Coronary artery (tissue), 2 donors: Measurements from ENCODE around the gene COQ9.
"Not testable (repeated sequence)": the region's sequence is repeated elsewhere in the genome, so short reads cannot be mapped to it uniquely, and the experiment has no call there.

Experiments used
- DNase-seq: peaks from one replicate; pipeline ENCODE4 v3.0.0-alpha.2; 2017; ENCODE audit warnings: low spot score
- H3K27ac ChIP-seq, 2 donors: fragments of 200-600 bp; sonication (generic); one replicate each; pipeline ENCODE4 v1.5.1; 2016 to 2019
- H3K4me3 ChIP-seq: fragments of 200-600 bp; sonication (generic); 2 replicates; pipeline ENCODE4 v1.5.1; 2016; ENCODE audit warnings: mild to moderate bottlenecking, moderate library complexity
- TF ChIP-seq, protein P1 (sequence below): fragments of 200-600 bp; sonication (generic); IDR thresholded peaks from one replicate; pipeline ENCODE4 v1.5.1; 2019; ENCODE audit warnings: antibody characterized with exemption

Gene COQ9

DNA sequence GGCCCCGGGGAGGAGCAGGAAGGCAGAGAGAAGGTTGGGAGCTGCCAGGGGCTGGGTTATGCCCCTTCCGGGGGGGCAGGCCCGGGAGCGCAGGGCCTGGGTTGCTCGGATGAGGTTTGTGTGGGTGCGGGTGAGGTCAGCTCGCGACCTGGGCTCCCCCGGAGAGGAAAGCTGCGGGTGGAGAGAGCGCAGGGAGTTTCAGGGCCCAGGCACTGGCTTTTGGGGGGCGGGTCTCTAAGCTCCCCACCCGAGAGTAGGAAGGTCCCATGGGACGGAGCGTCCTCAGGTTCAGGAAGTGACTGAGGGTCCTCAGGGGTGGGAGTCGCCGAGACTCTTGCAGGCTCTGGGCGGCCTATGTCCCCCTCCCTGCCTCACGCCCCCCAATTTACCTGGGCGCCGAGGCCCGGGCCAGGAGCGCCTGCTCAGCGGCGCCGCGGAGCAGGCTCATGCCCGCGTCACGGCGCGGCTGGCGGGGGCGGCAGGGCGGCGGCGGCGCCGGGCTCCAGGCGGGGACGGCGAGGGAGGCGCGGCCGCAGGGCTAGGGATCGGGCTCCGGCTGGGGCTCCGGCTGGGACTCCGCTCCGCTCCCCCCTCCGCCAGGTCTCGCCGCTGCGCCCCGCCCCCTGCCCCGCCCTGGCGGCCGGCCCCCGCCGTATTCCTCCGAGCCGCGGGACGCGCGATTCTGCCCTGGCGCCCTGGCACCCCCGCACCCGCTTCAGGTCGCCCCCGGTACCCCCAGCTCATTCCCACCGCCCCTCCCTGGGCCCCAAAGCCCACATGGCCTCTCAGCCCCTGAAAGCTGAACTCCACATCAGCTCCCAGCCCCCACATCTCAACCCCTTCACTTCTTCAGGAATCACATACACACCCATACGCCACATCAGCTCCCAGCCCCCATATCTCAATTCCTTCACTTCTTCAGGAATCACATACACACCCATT lies 38.9 kb downstream of the COQ9 start, which contains the start of gene DOK4:
Gene DOK4 (minus strand): TSS at position 578 of the 942 bp plus-strand sequence. CDS start 6,986 bp downstream, outside the sequence.
- DNase-seq: peak; percentile 90
- TF ChIP-seq, protein P1, sequence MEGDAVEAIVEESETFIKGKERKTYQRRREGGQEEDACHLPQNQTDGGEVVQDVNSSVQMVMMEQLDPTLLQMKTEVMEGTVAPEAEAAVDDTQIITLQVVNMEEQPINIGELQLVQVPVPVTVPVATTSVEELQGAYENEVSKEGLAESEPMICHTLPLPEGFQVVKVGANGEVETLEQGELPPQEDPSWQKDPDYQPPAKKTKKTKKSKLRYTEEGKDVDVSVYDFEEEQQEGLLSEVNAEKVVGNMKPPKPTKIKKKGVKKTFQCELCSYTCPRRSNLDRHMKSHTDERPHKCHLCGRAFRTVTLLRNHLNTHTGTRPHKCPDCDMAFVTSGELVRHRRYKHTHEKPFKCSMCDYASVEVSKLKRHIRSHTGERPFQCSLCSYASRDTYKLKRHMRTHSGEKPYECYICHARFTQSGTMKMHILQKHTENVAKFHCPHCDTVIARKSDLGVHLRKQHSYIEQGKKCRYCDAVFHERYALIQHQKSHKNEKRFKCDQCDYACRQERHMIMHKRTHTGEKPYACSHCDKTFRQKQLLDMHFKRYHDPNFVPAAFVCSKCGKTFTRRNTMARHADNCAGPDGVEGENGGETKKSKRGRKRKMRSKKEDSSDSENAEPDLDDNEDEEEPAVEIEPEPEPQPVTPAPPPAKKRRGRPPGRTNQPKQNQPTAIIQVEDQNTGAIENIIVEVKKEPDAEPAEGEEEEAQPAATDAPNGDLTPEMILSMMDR: no peak
- Histone ChIP-seq H3K27ac (peak within 1 kb of the TSS; percentile 82 to 92), H3K4me3 (peak within 1 kb of the TSS; percentile 93)

DNA sequence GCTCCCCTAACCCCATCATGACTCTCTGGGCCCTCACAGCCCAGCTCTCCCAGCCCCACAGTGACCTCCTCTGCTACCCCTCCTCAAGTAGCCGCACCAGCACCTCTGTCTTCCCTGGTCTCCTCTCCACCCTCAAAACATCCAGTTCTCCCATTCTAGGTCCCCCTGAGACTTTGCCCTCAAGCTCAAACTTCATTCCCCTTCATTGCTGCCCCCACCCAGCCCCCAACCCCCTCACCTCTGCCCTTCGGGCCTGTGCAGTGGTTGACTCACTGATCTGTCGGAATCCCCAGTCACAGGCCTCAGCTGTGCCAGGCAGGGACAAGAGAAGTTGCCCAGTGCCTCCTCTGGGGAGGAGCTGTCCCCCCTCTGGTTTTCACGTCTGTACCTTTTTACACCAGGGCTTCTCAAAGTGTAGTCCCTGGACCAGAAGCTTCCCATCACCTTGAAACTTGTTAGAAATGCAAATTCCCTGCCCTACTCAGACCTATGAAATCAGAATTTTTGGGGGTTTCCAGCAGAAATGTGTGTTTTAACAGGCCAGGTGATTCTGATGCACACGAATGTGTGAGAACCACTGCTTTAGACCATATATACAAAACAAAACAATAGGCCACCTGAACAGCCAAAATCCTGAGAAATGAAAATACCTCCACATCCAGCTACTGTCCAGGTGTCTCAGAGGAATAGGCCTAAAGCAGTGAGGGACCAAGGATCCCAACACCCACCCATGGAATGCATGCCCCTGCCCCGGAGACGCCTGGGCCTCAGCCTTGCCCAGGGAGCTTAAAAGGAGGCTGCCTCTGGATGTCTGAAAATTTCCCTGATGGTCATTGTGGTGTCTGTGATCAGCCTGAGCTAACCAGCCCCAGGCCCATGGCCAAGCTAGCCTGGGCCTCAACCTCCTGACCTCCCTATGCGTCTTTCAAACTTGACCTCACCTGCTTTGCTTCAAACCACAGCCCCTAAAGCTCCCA lies 39.9 kb downstream of the COQ9 start:
- H3K27ac ChIP-seq: peak overlapping the region; percentile 82 to 92

DNA sequence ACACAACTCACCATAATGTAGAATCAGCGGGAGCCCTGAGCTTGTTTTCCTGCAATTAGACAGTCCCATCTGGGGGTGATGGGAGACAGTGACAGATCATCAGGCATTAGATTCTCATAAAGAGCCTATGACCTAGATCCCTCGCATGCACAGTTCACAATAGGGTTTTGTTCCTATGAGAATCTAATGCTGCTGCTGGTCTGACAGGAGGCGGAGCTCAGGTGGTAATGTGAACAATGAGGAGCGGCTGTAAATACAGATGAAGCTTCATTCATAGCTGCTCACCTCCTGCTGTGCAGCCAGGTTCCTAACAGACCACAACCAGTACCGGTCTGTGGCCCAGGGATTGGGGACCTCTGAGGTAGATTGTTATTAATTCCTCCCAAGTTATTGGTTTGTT lies 42.0 kb downstream of the COQ9 start:
- TF ChIP-seq, protein P1: no peak
- Histone ChIP-seq H3K4me3 (no peak overlapping the region), H3K27ac (no peak overlapping the region)
- DNase-seq: no peak

More for the DNA sequence above, 39.9 kb downstream of the COQ9 start:
- no peak for DNase-seq
- peak overlapping the region; percentile 93 for H3K4me3 ChIP-seq
- TF ChIP-seq, protein P1: no peak

DNA sequence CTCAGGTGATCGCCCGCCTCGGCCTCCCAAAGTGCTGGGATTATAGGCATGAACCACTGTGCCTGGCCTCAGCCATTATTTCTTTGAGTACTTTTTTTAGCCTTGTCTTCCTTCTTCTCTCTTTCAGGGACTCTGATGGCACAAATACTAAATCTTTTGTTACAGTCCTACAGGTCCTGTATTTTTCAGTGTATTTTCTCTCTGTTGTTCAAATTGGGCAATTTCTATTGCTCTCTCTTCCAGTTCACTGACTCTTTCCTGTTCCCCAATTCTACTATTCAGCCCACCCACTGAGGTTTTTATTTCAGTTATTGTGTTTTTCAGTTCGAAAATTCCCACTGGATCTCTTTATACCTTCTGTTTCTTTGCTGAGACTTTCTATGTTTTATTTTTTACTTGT lies 46.5 kb downstream of the COQ9 start:
- Histone ChIP-seq H3K27ac (no peak overlapping the region), H3K4me3 (no peak overlapping the region)
- no peak for DNase-seq
- TF ChIP-seq, protein P1: no peak

DNA sequence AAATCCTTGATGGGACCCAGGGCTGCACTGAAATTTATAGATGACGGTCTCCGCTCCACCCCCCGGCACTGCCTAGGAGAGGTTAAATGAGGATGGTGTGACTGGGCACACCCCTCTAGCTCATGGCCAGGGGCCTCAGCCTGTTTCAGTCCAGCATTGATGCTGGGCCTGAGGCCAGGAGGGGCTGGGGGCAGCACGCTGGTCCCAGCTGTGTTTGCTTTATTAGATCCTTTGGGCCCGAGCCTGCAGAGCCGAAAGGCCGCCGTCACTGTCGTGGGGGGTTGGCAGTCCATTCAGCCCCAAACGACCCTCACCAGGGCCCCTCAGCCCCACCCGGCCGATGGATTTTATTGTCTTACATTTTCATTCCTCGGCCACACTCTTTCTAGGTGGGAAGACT lies 49.8 kb downstream of the COQ9 start:
- Histone ChIP-seq H3K4me3 (no peak overlapping the region), H3K27ac (no peak overlapping the region)
- no peak for DNase-seq
- TF ChIP-seq, protein P1: no peak

DNA sequence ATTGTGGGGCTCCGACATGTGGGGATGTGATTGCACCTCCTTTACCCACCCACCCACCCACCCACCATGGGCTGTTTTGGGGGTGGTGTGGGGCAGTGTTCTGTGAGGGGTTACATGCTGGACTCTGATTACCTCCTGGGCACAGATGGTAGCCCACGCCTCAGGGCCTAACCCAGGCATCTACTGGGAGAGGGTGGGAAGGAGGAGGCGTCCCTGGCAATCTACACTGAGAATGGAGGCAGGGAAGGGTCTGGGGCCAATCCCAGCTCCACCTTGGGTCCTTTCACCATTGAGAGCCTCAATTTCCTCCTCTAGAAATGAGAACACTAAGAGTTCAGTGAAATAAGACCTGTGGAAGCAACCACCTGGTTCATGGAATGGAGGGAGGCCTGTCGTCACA lies 50.8 kb downstream of the COQ9 start:
- no peak for DNase-seq
- TF ChIP-seq, protein P1: no peak
- H3K4me3 ChIP-seq: no peak overlapping the region

DNA sequence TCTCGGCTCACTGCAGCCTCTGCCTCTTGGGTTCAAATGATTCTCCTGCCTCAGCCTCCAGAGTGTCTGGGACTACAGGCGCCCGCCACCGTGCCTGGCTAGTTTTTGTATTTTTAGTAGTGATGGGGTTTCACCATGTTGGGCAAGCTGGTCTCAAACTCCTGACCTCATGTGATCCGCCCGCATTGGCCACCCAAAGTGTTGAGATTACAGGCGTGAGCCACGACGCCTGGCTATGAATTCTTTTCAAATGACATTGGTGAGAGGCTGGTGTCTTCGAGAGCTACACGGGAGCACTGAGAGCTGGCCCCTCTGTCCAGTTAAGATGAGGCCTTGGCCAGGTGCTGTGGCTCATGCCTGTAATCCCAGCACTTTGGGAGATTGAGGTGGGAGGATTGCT lies 52.7 kb downstream of the COQ9 start:
- not testable (repeated sequence) for H3K4me3 ChIP-seq

More for the DNA sequence above, 50.8 kb downstream of the COQ9 start:
- H3K27ac ChIP-seq: no peak overlapping the region

More for the DNA sequence above, 52.7 kb downstream of the COQ9 start:
- not testable (repeated sequence) for DNase-seq, H3K27ac ChIP-seq
